Measurements from ENCODE around the gene HDGF.

DNA sequence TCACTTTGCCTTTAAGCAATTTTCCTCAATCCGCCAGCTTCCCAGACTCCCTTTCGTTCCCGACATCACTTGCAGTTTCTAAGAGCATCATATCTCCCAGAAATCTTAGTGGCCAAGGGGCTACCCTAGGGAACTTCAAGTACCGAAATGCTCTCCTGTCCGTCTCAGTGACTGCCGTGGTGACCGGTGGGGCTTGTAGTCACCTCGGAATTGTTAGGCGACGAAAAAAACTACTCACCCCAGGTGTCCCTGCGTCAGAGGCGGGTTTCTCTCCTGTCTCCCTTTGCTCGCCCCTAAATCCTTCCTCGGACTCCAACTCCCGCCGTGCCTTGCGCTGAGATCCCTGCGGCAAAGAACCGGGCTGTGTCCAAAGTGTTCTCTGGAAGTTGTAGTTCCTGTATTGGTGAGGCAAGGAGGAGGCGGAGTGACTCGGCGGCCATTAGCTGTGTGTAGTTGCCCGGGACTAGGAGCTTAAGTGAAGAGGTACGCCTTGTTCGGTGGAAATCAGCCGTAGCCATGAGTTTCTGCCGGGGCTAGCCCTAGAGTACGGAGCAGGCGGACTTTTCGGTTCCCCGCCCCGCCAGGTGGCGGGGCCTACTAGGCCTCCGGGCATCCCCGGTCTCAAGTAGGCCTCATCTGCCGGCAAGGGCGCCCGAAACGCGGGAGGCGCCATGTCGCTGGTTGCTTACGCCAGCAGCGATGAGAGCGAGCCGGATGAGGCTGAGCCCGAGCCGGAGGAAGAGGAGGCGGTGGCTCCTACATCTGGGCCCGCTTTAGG is 15.8 kb upstream of the HDGF start, which contains the start of gene PRCC:
- TF ChIP-seq, protein P1, sequence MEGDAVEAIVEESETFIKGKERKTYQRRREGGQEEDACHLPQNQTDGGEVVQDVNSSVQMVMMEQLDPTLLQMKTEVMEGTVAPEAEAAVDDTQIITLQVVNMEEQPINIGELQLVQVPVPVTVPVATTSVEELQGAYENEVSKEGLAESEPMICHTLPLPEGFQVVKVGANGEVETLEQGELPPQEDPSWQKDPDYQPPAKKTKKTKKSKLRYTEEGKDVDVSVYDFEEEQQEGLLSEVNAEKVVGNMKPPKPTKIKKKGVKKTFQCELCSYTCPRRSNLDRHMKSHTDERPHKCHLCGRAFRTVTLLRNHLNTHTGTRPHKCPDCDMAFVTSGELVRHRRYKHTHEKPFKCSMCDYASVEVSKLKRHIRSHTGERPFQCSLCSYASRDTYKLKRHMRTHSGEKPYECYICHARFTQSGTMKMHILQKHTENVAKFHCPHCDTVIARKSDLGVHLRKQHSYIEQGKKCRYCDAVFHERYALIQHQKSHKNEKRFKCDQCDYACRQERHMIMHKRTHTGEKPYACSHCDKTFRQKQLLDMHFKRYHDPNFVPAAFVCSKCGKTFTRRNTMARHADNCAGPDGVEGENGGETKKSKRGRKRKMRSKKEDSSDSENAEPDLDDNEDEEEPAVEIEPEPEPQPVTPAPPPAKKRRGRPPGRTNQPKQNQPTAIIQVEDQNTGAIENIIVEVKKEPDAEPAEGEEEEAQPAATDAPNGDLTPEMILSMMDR (conservative IDR thresholded peaks at IDR 0.05): no peak
- peak; percentile 100 for TF ChIP-seq ZFX (IDR thresholded peaks at IDR 0.05)
